GM21786 (cell line): Measurements from ENCODE around the gene KCNJ18.
"Not testable (repeated sequence)": the region's sequence is repeated elsewhere in the genome, so short reads cannot be mapped to it uniquely, and the experiment has no call there.

ENCODE experiments used
- ATAC-seq: cut with Tn5 transposase; IDR thresholded peaks from one replicate; pipeline ENCODE4 v1.9.1; 2021; ENCODE audit not compliant: unreplicated experiment

KCNJ18 gene

DNA sequence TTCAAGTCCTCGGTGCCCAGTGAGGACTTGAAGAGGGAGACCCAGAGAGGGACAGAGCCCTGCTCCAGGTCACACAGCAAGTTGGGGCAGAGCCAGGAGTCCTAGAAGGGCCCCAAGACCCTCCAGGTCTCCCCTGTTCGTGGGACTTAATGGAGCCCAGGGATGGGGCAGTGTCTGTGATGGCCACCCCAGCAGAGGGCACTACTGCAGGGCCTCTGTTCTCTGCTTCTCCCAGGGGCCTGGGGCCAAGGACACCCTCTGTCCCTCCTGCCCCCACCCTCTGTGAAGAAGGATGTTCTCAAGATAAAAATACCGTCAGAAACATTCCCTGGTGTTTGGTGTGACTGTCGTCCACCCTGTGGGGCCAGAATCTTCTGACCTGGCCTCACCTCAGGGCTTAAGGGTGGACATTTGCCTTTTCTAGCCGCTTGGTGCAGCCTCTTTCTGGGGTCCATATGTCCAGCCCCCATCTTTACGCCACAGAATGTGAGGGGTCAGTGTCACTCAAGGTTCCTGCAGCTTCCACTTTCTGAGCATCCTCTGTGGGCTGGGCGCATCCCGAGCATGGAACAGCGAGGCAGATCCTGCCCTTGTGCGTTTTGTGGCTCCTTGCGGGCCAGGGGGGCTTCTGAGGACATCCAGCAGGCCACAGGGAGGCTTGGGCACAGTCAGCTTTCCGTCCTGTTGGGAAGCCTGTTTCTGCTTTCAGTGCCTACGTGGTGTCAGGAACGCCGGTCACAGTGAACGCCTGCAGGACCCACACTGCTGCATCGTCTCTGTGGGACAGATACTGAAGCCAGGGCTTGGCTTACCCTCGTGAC is at the start of gene KCNJ18:
KCNJ18 (plus strand) TSS at position 641 of the 821 bp plus-strand sequence. CDS start 10,264 bp downstream, outside the sequence.
- not testable (repeated sequence) for ATAC-seq

DNA sequence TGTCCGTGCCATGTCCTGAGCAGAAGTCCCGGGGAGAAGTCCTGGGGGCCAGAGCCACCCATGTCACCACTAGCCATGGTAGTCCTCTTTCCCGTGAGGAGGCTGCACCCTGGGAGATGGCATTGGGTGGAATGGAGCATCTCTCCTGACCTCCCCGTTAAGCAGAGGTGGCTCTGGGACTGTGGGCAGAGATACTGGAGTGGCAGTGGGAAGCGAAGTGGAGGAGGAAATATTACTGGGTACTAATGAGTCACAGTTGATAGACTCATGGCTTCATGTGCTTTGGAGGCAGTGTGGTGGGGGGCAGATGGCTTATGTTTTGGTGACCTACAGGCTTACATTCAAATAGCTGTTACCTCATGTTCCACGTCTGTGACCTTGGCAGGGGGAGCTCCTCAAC is 44.2 kb upstream of the KCNJ18 start:
- ATAC-seq = not testable (repeated sequence)

DNA sequence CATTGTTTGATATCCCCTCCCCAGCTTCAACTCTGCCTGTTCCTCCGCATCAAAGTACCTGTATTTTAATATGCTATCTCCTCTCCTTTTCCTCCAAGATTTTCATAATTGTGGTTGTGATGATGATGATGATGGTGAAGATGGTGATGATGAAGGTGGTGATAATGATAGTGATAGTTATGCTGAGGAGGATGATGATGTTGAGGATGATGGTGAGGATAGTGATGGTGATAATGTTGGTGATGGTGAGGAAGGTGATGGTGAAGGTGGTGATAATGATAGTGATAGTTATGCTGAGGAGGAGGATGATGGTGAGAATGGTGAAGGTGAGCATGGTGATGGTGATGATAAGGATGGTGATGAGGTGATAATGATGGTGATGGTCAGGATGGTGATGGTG is 42.3 kb upstream of the KCNJ18 start:
- not testable (repeated sequence) for ATAC-seq

DNA sequence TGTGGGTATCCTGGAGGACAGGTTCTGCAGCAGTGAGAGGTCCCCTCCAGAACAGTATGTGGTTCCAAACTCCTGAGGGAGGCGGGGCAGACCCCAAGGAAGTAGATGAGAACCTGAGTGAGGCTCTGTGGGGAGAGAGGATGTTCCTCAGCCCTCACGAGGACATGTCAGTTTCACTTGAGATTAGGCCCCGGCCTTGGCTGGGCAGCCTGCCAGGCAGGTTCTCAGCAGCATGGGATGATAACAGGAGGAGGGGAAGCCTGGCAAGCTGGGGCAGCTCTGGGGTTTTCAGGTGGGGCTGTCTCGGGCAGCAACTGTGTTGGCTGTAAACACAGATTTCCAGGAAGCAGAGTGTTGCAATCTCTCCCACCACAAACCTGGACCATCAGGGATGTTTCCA is 40.3 kb upstream of the KCNJ18 start:
- ATAC-seq = not testable (repeated sequence)

DNA sequence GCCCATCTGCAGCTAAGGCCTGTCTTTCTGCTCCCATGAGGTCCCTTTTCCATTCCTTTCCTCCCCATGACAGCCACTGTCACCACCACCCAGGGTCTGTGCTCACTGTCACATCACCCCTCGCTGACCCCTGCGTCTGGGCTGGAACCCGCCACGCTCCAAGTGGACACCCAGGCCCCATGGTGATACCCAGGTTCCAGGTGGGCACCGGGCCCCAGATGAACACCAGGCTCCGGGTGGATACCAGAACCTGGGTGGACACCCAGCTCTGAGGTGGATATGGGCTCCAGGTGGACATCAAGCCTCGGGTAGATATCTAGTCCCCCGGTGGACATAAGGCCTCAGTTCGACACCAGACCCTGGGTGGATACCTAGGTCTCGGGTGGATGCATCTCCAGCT is 39.1 kb upstream of the KCNJ18 start:
- not testable (repeated sequence) for ATAC-seq

DNA sequence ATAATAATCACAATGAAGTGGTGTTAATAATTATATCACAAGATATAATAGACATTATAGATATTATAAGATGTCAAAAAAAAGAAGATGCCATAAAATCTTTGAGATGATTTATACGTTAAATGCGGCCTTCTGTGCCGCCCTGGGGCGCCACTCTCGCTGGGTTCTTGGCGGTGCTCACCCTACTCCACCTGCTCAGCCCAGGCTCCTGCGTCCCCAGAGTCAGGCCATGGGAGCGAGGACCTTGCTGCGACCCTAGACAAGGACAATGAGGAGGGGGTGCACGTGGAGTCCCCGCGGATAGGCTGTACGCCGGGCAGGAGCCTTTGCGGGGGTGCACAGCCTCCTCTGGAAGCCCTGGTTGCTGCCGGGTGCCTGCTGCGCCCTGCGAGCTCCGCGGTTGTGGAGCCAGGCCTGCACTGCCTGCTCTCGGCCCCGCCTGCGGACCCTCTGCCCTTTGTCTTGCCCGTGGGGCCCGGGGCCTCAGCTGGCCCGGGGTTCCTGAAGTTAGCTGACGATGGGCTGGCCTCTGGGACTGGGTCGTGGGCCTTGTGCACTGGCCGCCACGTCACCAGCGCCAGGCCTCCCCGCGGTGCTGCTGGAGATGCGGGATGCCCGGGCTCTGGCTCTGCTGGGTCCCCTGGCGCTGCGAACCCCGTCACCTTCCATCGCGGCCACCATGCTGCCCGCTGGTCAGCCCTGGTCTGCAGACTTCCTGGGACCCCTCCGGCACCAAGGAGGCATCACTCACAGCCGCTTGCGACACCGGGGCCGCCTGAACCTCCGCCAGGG is 35.6 kb upstream of the KCNJ18 start:
- ATAC-seq = not testable (repeated sequence)

DNA sequence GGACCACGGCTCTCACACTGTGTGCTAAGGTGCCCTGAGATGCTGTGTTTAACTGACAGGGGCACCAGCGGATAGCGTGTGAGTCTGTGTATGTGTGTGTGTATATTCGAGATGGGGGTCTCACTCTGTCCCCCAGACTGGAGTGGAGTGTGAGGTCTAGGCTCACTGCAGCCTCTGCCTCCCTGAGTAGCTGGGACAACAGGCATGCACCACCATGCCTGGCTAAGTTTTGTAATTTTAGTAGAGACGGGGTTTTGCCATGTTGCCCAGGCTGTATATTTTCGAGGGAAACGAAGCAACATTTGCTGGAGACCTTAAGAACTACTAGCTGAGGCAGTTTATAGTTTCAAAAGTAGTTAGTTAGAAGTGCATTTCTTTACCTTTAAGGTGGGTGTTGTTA is 32.7 kb upstream of the KCNJ18 start:
- ATAC-seq = not testable (repeated sequence)

DNA sequence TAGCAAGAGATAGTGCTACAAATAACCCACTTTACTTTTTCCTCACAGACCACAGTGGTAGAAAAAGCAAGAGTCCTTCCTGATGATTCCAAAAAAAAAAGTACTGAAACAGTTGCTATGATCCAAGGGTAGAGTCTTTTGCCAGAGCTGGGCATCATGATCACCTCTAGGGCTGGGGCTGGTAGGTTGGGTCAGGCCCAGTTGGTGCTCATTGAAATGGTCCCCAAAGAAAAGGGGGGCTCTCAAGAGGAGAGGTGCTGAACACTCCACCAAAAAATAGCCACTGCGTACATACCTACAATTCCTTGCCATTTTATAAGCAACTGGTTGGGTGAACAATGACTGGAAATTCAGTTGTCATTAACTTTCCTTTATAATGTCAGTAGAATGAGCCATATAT is 30.9 kb upstream of the KCNJ18 start:
- ATAC-seq = not testable (repeated sequence)

DNA sequence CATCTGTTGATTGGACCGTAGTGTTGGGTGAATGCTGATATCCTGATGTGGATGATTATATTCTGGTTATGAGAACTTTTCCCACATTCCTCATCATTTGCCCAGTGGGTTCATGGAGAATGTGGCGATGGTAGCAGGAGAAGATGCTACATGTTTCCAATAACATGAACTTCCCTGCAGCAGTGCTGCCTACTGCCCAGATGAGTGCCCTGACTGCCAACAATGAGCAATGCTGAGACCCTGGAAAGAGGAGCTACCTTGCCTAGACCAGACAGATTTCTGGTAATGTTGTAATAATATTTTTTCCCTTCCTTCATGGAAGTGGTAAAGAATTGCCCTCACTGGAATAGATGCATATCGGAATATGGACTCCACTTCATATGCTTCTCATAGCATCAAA is 29.2 kb upstream of the KCNJ18 start:
- not testable (repeated sequence) for ATAC-seq

DNA sequence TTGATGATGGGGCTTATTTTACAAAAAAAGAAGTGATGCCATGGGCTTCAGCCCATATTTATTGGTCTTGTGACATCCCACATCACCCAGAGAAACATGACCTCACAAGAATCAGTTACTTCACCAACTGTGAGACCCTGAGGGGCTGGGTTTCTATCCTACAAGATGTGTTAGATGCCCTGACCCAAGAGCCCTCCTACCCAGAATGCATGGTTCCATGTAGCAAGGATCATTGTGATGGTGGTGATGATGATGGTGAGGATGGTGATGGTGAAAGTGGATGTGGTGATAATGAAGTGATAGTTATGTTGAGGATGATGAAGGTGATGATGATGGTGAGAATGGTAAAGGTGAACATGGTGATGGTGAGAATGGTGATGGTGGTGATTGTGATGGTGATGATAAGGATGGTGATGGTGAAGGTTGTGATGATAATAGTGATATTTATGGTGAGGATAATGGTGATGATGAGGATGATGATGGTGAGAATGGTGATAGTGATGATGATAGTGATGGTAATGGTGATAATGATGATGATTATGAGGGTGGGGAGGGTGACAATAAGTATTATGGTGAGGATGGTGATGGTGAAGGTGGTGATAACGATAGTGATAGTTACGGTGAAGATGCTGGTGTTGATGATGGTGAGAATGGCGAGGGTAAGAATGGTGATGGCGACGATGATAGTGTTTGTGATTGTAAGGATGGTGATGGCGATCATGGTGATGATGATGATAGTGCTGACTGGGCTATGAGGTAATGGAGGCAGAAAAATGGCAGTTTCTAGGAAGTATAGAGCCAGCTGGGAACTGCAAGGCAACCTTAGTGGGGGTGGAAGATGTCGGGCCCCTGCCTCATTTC is 28.5 kb upstream of the KCNJ18 start:
- not testable (repeated sequence) for ATAC-seq

DNA sequence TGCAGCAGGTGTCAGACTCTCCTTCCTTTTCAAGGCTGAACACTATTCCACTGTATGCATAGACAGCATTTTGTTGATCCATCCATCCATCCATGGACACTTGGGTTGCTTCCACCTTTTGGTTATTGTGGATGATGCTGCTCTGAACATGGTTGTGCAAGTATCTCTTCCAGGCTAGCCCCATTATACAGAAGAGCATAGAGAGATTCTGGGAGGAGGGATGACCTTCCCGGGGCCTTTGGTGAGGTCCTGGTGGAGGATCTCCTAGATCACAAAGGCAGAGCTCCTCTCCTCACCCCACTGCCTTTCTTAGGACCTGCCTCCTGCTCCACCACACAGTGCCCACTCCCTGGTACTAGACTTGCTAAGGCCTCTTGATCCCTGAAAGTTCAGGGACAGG is 27.2 kb upstream of the KCNJ18 start:
- not testable (repeated sequence) for ATAC-seq

DNA sequence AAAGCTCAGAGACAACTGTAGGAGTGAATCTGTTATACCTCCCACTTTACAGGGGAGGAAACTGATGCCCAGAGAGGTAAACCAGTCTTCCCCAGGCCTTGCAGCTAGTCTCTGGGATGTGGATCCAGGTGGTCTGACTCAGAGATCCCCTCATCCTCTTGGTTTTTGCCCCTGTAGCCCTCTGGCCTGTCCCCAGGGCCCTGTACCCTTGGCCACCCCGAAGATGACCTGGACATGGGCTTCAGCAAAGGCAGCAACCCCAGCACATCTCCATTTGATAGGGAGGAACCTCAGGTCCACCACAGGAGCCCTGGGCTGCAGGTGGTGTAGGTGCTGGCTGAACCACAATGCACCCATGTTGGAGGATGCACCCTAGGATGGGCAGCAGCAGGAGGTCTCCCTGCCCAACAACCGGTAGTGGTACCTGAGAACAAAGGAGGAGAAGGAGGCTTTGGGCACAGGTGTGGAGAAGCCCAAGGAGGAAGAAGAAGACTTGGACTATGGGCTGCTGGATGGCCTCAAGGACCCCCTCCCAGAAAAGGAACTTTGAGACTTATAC is 26.3 kb upstream of the KCNJ18 start:
- ATAC-seq = not testable (repeated sequence)

DNA sequence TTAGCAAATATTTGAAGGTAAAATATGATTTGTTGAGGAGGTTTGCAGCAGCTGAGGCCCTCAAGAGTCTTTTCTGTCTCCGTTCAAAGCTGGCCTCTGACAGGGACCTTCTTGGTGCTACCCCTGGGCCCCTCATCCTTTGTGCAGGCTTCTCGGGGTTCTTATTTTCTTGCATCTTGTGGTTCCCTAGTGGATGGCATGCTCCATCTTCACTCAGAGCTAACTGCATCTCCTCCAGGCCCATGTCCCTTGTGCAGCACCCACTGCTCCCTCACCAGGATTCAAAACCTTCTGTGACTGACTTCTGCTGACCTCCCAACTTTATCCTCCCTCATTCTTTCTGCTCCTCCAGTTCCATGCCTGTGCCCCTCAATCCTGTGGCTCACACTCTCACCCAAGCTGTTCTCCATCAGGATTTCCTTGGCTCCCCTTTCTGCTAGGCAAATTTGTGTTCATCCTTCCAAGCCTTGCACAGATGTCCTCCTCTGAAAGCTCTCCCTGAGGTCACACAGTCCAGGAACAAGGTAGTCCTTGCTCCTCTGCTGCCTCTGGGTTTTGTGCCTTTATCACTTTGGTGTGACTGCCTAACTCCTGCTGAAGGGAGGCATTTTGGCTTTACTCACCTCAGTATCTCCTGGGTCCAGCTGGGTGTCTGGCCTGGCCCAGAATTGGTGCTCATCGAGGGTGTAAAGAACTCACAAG is 25.5 kb upstream of the KCNJ18 start:
- not testable (repeated sequence) for ATAC-seq

DNA sequence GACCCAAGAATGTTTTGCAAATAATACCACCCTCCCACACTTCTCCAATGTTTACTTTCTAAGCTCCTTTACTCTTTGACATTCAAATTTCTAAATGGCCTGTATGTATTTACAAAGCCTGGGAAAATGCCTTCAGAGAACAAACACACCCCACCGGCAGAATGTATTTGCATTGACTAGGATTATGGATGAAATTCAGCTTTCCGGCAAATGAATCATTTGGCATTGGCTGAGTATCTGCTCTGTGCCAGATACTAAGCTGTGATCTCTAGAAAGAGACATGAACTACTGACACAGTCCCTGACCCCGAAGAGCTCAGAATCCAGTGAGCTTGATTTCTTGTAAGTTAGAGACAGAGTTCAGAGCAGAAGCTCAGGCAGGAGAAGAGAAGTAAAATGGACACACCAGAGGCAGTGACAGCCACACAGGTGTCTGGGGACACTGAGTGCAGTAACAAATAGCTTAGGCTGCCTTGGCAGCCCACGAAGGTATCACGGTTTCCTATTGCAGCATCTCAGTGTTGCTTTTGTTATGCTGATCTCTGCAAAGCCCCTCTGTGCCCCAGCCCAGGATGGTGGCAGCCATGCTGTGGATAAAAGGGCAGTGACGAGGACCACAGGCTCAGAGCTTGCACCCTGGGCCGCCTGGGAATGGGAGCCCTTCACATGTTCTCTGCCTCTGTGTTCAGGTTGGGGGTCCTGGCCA is 24.8 kb upstream of the KCNJ18 start:
- not testable (repeated sequence) for ATAC-seq

DNA sequence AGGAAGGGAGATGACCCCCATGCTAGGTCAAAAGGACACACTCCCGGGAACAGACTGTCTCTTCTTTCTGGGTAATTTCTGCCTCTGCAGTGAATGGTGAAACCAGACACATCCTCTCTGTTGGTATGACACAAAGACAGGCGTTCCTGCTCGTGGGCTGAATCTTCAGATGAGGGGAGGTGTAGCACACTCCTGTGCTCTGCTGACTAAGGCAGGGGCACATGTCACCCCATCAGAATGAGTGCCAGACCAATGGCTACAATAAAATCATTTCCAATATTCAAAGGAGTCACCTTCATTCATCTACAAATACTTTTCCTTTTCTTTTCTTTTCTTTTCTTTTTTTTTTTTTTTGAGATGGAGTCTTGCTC is 24.2 kb upstream of the KCNJ18 start:
- not testable (repeated sequence) for ATAC-seq

DNA sequence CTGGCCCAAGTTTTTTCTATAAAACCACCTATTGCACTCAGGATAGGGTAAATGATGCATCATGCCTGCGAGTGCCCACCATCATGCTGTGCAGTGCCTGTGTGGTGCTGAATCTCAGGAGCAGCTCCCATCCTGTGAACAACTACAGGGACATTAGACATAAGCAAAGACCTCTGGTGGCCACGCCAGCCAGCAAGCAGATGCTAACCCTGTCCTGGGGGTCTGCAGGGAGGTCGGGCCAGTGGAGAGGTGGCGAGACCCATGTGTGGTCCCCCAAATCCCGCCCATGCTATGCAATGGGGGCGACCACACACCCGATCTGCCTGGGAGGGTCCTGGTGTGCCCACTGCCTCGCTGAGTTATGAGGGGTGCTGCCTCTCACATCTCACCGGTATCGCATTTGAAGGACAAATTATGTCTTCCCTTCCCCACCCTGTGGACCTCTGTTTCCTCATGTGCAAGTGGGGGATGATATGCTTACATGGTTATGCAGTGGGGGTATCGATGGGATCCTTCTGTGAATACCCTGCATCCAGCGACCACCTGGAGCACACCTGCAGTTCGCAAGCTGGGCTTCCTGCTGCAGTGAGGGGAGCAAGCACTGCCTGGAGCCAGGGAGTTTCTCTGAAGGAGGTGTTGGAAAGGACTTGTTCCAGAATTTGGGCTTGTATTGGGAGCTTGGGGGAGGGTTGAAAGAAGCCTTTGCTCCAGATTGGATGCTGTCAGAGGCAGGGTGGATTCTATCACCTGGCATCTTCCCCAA is 23.4 kb upstream of the KCNJ18 start:
- ATAC-seq = not testable (repeated sequence)

DNA sequence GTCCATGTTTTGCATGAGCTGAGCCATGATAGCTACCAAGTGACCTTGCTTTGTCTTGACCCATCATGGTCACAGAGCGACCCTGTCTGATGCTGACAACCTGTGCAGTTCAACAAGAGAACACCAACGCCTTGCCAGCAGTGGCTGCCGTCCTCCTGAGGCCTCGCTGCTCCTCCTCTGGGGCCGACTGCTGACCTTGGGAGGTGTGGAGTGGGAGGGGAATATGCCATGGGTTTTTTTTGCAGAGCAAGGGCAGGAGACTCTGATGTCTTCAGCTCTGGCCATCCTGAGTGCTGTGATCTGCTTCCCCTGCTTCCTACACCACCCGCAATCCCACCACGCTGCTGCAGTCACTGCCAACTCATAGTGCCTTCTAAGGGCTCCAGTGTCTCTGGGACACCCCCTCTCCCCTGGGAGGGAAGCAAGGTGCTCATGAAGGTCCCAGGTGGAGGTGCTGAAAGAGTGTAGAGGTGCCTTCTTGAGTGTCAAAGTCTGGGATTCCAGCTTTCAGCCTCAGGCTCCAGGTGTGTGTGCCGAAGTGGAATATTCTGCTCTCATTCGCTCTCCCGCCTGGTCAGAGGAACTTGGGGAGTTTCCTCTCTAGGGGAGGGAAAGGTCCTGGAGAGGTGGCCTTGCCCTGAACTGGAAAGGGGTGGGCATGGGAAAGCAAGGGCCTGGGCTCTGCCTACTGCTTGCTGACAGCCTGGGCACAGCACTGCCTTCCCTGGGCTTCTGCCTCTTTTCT is 22.5 kb upstream of the KCNJ18 start:
- ATAC-seq = not testable (repeated sequence)
